MV-4-11 (cell line): ENCODE data around the gene AHDC1.
A peak's percentile ranks its signal among the peaks of the same experiment; 100 is the strongest.
"Not testable (repeated sequence)": the region's sequence is repeated elsewhere in the genome, so short reads cannot be mapped to it uniquely, and the experiment has no call there.

Source experiments
- DNase-seq: peaks from one replicate; lab custom pipeline; 2025; lab: John Stamatoyannopoulos, UW

AHDC1 gene

GRCh38 chr1:27603681-27604578 is at the start of gene AHDC1:
Gene AHDC1, minus strand, starts transcription at chr1:27604144. Its CDS starts 52,029 bp downstream, at chr1:27552115.
- peak; percentile 69 for DNase-seq

- no peak for DNase-seq
Measured at GRCh38 chr1:27652111-27652864, 48.3 kb upstream of the AHDC1 start.

- no peak for DNase-seq
Measured at GRCh38 chr1:27650539-27651175, 46.7 kb upstream of the AHDC1 start.

- no peak for DNase-seq
Measured at GRCh38 chr1:27650171-27650538, 46.2 kb upstream of the AHDC1 start.

GRCh38 chr1:27649306-27649635 is 45.3 kb upstream of the AHDC1 start:
- DNase-seq, result no peak

GRCh38 chr1:27648602-27649305 is 44.8 kb upstream of the AHDC1 start:
- DNase-seq, result no peak

- no peak for DNase-seq
Measured at GRCh38 chr1:27647328-27647727, 43.4 kb upstream of the AHDC1 start.

GRCh38 chr1:27646676-27647075 is 42.7 kb upstream of the AHDC1 start:
- no peak for DNase-seq

GRCh38 chr1:27645071-27645415 is 41.1 kb upstream of the AHDC1 start:
- DNase-seq, result no peak

GRCh38 chr1:27644369-27645070 is 40.6 kb upstream of the AHDC1 start:
- no peak for DNase-seq

GRCh38 chr1:27643600-27644368 is 39.8 kb upstream of the AHDC1 start:
- DNase-seq, result peak; percentile 44

GRCh38 chr1:27640514-27640913 is 36.6 kb upstream of the AHDC1 start:
- not testable (repeated sequence) for DNase-seq

GRCh38 chr1:27638805-27639204 is 34.9 kb upstream of the AHDC1 start:
- no peak for DNase-seq

GRCh38 chr1:27638047-27638734 is 34.2 kb upstream of the AHDC1 start:
- DNase-seq, result no peak

- DNase-seq, result no peak
Measured at GRCh38 chr1:27635396-27636142, 31.6 kb upstream of the AHDC1 start.

GRCh38 chr1:27634985-27635367 is 31.0 kb upstream of the AHDC1 start, which contains the start of gene FGR:
Gene FGR, minus strand, starts transcription at chr1:27635185. Its CDS starts 11,269 bp downstream, at chr1:27623916.
- DNase-seq, result no peak

- peak; percentile 23 for DNase-seq
Measured at GRCh38 chr1:27634177-27634984, 30.4 kb upstream of the AHDC1 start.

GRCh38 chr1:27633640-27634176 is 29.8 kb upstream of the AHDC1 start:
- DNase-seq, result no peak
